HEK293 (cell line): ENCODE results near the gene LRRTM4.

ENCODE experiments used
- CTCF ChIA-PET: fragments of 350-600 bp; formaldehyde crosslinking; extraction: SDS; loops from one replicate; lab custom pipeline; 2021; ENCODE audit warnings: antibody characterized with exemption; lab: Yijun Ruan, JAX
- POLR2A ChIA-PET: fragments of 300-600 bp; formaldehyde crosslinking; extraction: SDS; loops from one replicate; lab custom pipeline; 2020; ENCODE audit warnings: antibody characterized with exemption, inconsistent platforms; lab: Yijun Ruan, JAX
- H3K27ac ChIP-seq: fragments of 200-500 bp; sonication (Bioruptor generic); 2 replicates; pipeline ENCODE4 v1.5.1; 2014; ENCODE audit warnings: low read depth, low read length, control low read depth, inconsistent platforms; ENCODE audit errors: extremely low read depth
- H3K36me3 ChIP-seq, 2 experiments: fragments of 200-500 bp in 1 of 2; sonication (Bioruptor generic) in 1 of 2; 1 replicate in 1 of 2; 2 replicates in 1 of 2; pipeline ENCODE4 v1.5.1; 2014 to 2017; ENCODE audit warnings: inconsistent platforms in 2 of 2, low read length in 2 of 2; ENCODE audit not compliant: control insufficient read depth in 2 of 2, insufficient read depth in 1 of 2
- H3K4me1 ChIP-seq: fragments of 200-500 bp; sonication (Bioruptor generic); 2 replicates; pipeline ENCODE4 v1.5.1; 2014; ENCODE audit warnings: mild to moderate bottlenecking, low read length, inconsistent platforms; ENCODE audit not compliant: control insufficient read depth, insufficient read depth
- H3K4me3 ChIP-seq: 2 replicates; pipeline ENCODE4 v1.5.1; 2011; ENCODE audit warnings: low read depth, mild to moderate bottlenecking, control low read depth, low read length, moderate library complexity
- H3K9me3 ChIP-seq: fragments of 200-500 bp; sonication (Bioruptor generic); 2 replicates; pipeline ENCODE4 v1.5.1; 2014; ENCODE audit warnings: low read depth, low read length, inconsistent platforms; ENCODE audit not compliant: control insufficient read depth, insufficient read depth
- FEZF1 ChIP-seq: fragments of 450-650 bp; formaldehyde crosslinking; IDR thresholded peaks from 2 replicates; pipeline ENCODE4 v1.5.1; 2016; ENCODE audit warnings: missing biosample characterization, missing genetic modification characterization
- GLI4 ChIP-seq: fragments of 450-650 bp; formaldehyde crosslinking; IDR thresholded peaks from 2 replicates; pipeline ENCODE4 v1.5.1; 2016; ENCODE audit warnings: missing biosample characterization, missing genetic modification characterization
- OVOL3 ChIP-seq: fragments of 450-650 bp; formaldehyde crosslinking; IDR thresholded peaks from 2 replicates; pipeline ENCODE4 v1.5.1; 2016; ENCODE audit warnings: missing biosample characterization, missing genetic modification characterization
- SCRT2 ChIP-seq: fragments of 450-650 bp; formaldehyde crosslinking; IDR thresholded peaks from 2 replicates; pipeline ENCODE4 v1.5.1; 2016; ENCODE audit warnings: missing biosample characterization, missing genetic modification characterization
- TCF7L2 ChIP-seq: IDR thresholded peaks from 2 replicates; pipeline ENCODE4 v1.6.1; 2011; ENCODE audit warnings: low read depth, mild to moderate bottlenecking, inconsistent platforms, low read length, moderate library complexity, borderline replicate concordance
- YY1 ChIP-seq: fragments of 450-650 bp; formaldehyde crosslinking; IDR thresholded peaks from 2 replicates; pipeline ENCODE4 v1.5.1; 2018; ENCODE audit warnings: missing biosample characterization, missing genetic modification characterization
- ZBTB1 ChIP-seq: fragments of 450-650 bp; formaldehyde crosslinking; IDR thresholded peaks from 2 replicates; pipeline ENCODE4 v1.5.1; 2016; ENCODE audit warnings: missing biosample characterization, missing genetic modification characterization
- ZBTB21 ChIP-seq: fragments of 450-650 bp; formaldehyde crosslinking; IDR thresholded peaks from 2 replicates; pipeline ENCODE4 v1.5.1; 2017; ENCODE audit warnings: missing biosample characterization, missing genetic modification characterization
- ZBTB8A ChIP-seq: fragments of 450-650 bp; formaldehyde crosslinking; IDR thresholded peaks from 2 replicates; pipeline ENCODE4 v1.5.1; 2016; ENCODE audit warnings: missing biosample characterization, missing genetic modification characterization
- ZFP3 ChIP-seq: fragments of 450-650 bp; formaldehyde crosslinking; IDR thresholded peaks from 2 replicates; pipeline ENCODE4 v1.5.1; 2016; ENCODE audit warnings: low read depth, missing biosample characterization, missing genetic modification characterization
- ZNF138 ChIP-seq: fragments of 450-650 bp; formaldehyde crosslinking; IDR thresholded peaks from 2 replicates; pipeline ENCODE4 v1.5.1; 2016; ENCODE audit warnings: missing biosample characterization, missing genetic modification characterization, borderline replicate concordance
- ZNF214 ChIP-seq: fragments of 450-650 bp; formaldehyde crosslinking; IDR thresholded peaks from 2 replicates; pipeline ENCODE4 v1.5.1; 2017; ENCODE audit warnings: missing biosample characterization, mild to moderate bottlenecking, missing genetic modification characterization, borderline replicate concordance
- ZNF223 ChIP-seq: fragments of 450-650 bp; formaldehyde crosslinking; IDR thresholded peaks from 2 replicates; pipeline ENCODE4 v1.5.1; 2016; ENCODE audit warnings: missing biosample characterization, missing genetic modification characterization
- ZNF335 ChIP-seq: fragments of 450-650 bp; formaldehyde crosslinking; conservative IDR thresholded peaks from 2 replicates; pipeline ENCODE4 v1.5.1; 2016; ENCODE audit warnings: missing biosample characterization, missing genetic modification characterization
- ZNF354C ChIP-seq: fragments of 450-650 bp; formaldehyde crosslinking; IDR thresholded peaks from 2 replicates; pipeline ENCODE4 v1.5.1; 2016; ENCODE audit warnings: missing biosample characterization, missing genetic modification characterization, low read depth, borderline replicate concordance
- ZNF37A ChIP-seq: fragments of 450-650 bp; IDR thresholded peaks from 2 replicates; pipeline ENCODE4 v1.5.1; 2018; ENCODE audit warnings: missing biosample characterization, missing genetic modification characterization
- ZNF394 ChIP-seq: fragments of 450-650 bp; formaldehyde crosslinking; IDR thresholded peaks from 2 replicates; pipeline ENCODE4 v1.5.1; 2016; ENCODE audit warnings: missing biosample characterization, missing genetic modification characterization, mild to moderate bottlenecking, moderate library complexity, borderline replicate concordance
- ZNF398 ChIP-seq: fragments of 450-650 bp; formaldehyde crosslinking; IDR thresholded peaks from 2 replicates; pipeline ENCODE4 v1.5.1; 2017; ENCODE audit warnings: missing biosample characterization, missing genetic modification characterization
- ZNF416 ChIP-seq: fragments of 450-650 bp; formaldehyde crosslinking; IDR thresholded peaks from 2 replicates; pipeline ENCODE4 v1.5.1; 2016; ENCODE audit warnings: missing biosample characterization, missing genetic modification characterization
- ZNF433 ChIP-seq: fragments of 450-650 bp; formaldehyde crosslinking; IDR thresholded peaks from 2 replicates; pipeline ENCODE4 v1.5.1; 2016; ENCODE audit warnings: missing biosample characterization, missing genetic modification characterization, low read depth
- ZNF514 ChIP-seq: fragments of 450-650 bp; formaldehyde crosslinking; IDR thresholded peaks from 2 replicates; pipeline ENCODE4 v1.5.1; 2016; ENCODE audit warnings: missing biosample characterization, missing genetic modification characterization
- ZNF548 ChIP-seq: fragments of 450-650 bp; formaldehyde crosslinking; IDR thresholded peaks from 2 replicates; pipeline ENCODE4 v1.5.1; 2016; ENCODE audit warnings: missing biosample characterization, missing genetic modification characterization
- ZNF585B ChIP-seq: fragments of 450-650 bp; formaldehyde crosslinking; IDR thresholded peaks from 2 replicates; pipeline ENCODE4 v1.5.1; 2016; ENCODE audit warnings: missing biosample characterization, missing genetic modification characterization
- ZNF76 ChIP-seq: fragments of 450-650 bp; formaldehyde crosslinking; IDR thresholded peaks from 2 replicates; pipeline ENCODE4; 2016; ENCODE audit warnings: low read depth, missing biosample characterization, missing genetic modification characterization, borderline replicate concordance
- ZNF791 ChIP-seq: fragments of 450-650 bp; formaldehyde crosslinking; IDR thresholded peaks from 2 replicates; pipeline ENCODE4 v1.5.1; 2016; ENCODE audit warnings: missing biosample characterization, missing genetic modification characterization
- ZNF837 ChIP-seq: fragments of 450-650 bp; formaldehyde crosslinking; IDR thresholded peaks from 2 replicates; pipeline ENCODE4 v1.5.1; 2016; ENCODE audit warnings: missing biosample characterization, missing genetic modification characterization
- TF ChIP-seq, protein P1 (sequence below): fragments of 450-650 bp; formaldehyde crosslinking; IDR thresholded peaks from 2 replicates; pipeline ENCODE4 v1.5.1; 2016; ENCODE audit warnings: missing biosample characterization, missing genetic modification characterization
- TF ChIP-seq, protein P2 (sequence below): fragments of 450-650 bp; formaldehyde crosslinking; optimal IDR thresholded peaks from 2 replicates; pipeline ENCODE3; 2016; ENCODE audit warnings: missing biosample characterization, mild to moderate bottlenecking, missing genetic modification characterization

LRRTM4 gene

GRCh38 chr2:77309725-77310124, 212.5 kb downstream of the LRRTM4 start:
- no peak overlapping the region for H3K27ac ChIP-seq
- H3K9me3 ChIP-seq, result no peaks in the 10 kb centered on the region
- POLR2A ChIA-PET, result no interaction called here
- H3K36me3 ChIP-seq, result no peaks in the 10 kb centered on the region
- CTCF ChIA-PET, result no interaction called here
- no peak for TF ChIP-seq ZNF837
- TF ChIP-seq ZNF76 (tag by site-specific recombination), result no peak
- no peak for TF ChIP-seq ZNF354C (tag by site-specific recombination)
- TF ChIP-seq ZNF585B, result no peak
- H3K4me3 ChIP-seq, result no peak overlapping the region
- no peaks in the 10 kb centered on the region for H3K4me1 ChIP-seq

- ChIA-PET CTCF (no interaction called here), POLR2A (no interaction called here)
- H3K4me1 ChIP-seq, result no peaks in the 10 kb centered on the region
- H3K4me3 ChIP-seq, result no peak overlapping the region
- no peak for TF ChIP-seq ZNF416 (tag by site-specific recombination)
- TF ChIP-seq ZNF548 (tag by site-specific recombination), result no peak
- no peak for TF ChIP-seq ZNF394 (tag by site-specific recombination)
- no peak for TF ChIP-seq FEZF1 (tag by site-specific recombination)
- TF ChIP-seq ZBTB8A (tag by site-specific recombination), result no peak
- TF ChIP-seq, protein P1, sequence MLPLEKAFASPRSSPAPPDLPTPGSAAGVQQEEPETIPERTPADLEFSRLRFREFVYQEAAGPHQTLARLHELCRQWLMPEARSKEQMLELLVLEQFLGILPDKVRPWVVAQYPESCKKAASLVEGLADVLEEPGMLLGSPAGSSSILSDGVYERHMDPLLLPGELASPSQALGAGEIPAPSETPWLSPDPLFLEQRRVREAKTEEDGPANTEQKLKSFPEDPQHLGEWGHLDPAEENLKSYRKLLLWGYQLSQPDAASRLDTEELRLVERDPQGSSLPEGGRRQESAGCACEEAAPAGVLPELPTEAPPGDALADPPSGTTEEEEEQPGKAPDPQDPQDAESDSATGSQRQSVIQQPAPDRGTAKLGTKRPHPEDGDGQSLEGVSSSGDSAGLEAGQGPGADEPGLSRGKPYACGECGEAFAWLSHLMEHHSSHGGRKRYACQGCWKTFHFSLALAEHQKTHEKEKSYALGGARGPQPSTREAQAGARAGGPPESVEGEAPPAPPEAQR, result no peak
- no peak for TF ChIP-seq ZNF514
- no peak for TF ChIP-seq TCF7L2
- TF ChIP-seq ZNF214 (tag by site-specific recombination), result no peak
- no peak for TF ChIP-seq YY1 (tag by site-specific recombination)
- TF ChIP-seq OVOL3 (tag by site-specific recombination), result no peak
- TF ChIP-seq ZBTB21 (tag by site-specific recombination), result no peak
- H3K9me3 ChIP-seq, result no peaks in the 10 kb centered on the region
- H3K36me3 ChIP-seq, result no peaks in the 10 kb centered on the region
- H3K27ac ChIP-seq, result no peak overlapping the region
Observed at GRCh38 chr2:77301441-77301840, 220.7 kb downstream of the LRRTM4 start.

- no peaks in the 10 kb centered on the region for H3K9me3 ChIP-seq
- no peaks in the 10 kb centered on the region for H3K36me3 ChIP-seq
- no peaks in the 10 kb centered on the region for H3K4me1 ChIP-seq
- ChIA-PET CTCF (no interaction called here), POLR2A (no interaction called here)
- no peak for TF ChIP-seq ZFP3
- TF ChIP-seq ZBTB1 (tag by site-specific recombination), result no peak
- TF ChIP-seq SCRT2 (tag by site-specific recombination), result no peak
- no peak for TF ChIP-seq ZNF335 (tag by site-specific recombination)
- no peak for TF ChIP-seq ZNF791
- TF ChIP-seq, protein P2, sequence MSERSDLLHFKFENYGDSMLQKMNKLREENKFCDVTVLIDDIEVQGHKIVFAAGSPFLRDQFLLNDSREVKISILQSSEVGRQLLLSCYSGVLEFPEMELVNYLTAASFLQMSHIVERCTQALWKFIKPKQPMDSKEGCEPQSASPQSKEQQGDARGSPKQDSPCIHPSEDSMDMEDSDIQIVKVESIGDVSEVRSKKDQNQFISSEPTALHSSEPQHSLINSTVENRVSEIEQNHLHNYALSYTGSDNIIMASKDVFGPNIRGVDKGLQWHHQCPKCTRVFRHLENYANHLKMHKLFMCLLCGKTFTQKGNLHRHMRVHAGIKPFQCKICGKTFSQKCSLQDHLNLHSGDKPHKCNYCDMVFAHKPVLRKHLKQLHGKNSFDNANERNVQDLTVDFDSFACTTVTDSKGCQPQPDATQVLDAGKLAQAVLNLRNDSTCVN (tag by site-specific recombination), result no peak
- no peak for TF ChIP-seq ZNF37A (tag by site-specific recombination)
- TF ChIP-seq ZNF398 (tag by site-specific recombination), result no peak
- no peak for TF ChIP-seq GLI4 (tag by site-specific recombination)
- TF ChIP-seq ZNF138 (tag by site-specific recombination), result no peak
- no peak for TF ChIP-seq ZNF433
- TF ChIP-seq ZNF223 (tag by site-specific recombination), result no peak
- no peak overlapping the region for H3K27ac ChIP-seq
- H3K4me3 ChIP-seq, result no peak overlapping the region
Observed at GRCh38 chr2:77296791-77297190, 225.4 kb downstream of the LRRTM4 start.
